Uterus (tissue), 4 donors: Measurements from ENCODE around the gene RABEP2. TPM values are rescaled to one million over a fixed set of nuclear protein-coding genes. Genes with fewer than 3 reads are reported as not detected.
"Not testable (repeated sequence)": the region's sequence is repeated elsewhere in the genome, so short reads cannot be mapped to it uniquely, and the experiment has no call there.

Experiments
- DNase-seq, 2 donors: peaks; one replicate each; pipeline ENCODE4 v3.0.0-alpha.2; 2019 to 2020
- H3K27ac ChIP-seq, 2 donors: fragments of 200-600 bp; sonication (generic); 1 replicate in 1 of 2; 2 replicates in 1 of 2; pipeline ENCODE4 v1.5.1; 2016 to 2018
- H3K27me3 ChIP-seq, 2 donors: fragments of 200-600 bp; sonication (generic); one replicate each; pipeline ENCODE4 v1.5.1; 2018 to 2019; ENCODE audit warnings: control low read depth in 1 of 2
- H3K36me3 ChIP-seq, 2 donors: fragments of 200-600 bp; sonication (generic); one replicate each; pipeline ENCODE4 v1.5.1; 2019; ENCODE audit warnings: control low read depth in 1 of 2
- H3K4me1 ChIP-seq, 2 donors: fragments of 200-600 bp; sonication (generic); one replicate each; pipeline ENCODE4 v1.5.1; 2018 to 2019; ENCODE audit warnings: control low read depth in 1 of 2
- H3K4me3 ChIP-seq, 2 donors: fragments of 200-600 bp; sonication (generic); 1 replicate in 1 of 2; 2 replicates in 1 of 2; pipeline ENCODE4 v1.5.1; 2018 to 2019; ENCODE audit warnings: mild to moderate bottlenecking in 1 of 2
- H3K9me3 ChIP-seq, 2 donors: fragments of 200-600 bp; sonication (generic); one replicate each; pipeline ENCODE4 v1.5.1; 2019; ENCODE audit warnings: control low read depth in 1 of 2
- CTCF ChIP-seq, 4 experiments: fragments of 200-600 bp in 2 of 4; fragments of 450-650 bp in 2 of 4; sonication (generic) in 2 of 4; IDR thresholded peaks; one replicate each; pipeline ENCODE4 v1.5.1; 2016 to 2019; ENCODE audit warnings: antibody characterized with exemption in 4 of 4, mild to moderate bottlenecking in 2 of 4, moderate library complexity in 1 of 4
- POLR2A ChIP-seq, 2 donors: fragments of 450-650 bp; IDR thresholded peaks; one replicate each; pipeline ENCODE4 v1.6.1; 2016; ENCODE audit warnings: antibody characterized with exemption in 2 of 2, mild to moderate bottlenecking in 1 of 2, moderate library complexity in 1 of 2
- intact Hi-C: fragments of 100-400 bp; cut with DNase I; formaldehyde crosslinking; loops from one replicate; pipeline ENCODE4 v1.15.1; 2023; ENCODE audit warnings: low total_unique reads
- total RNA-seq, 4 donors: library from RNA; depleted of rRNA in 3 of 4; stranded (reverse); fragments of >200 nt in 3 of 4; gene quantifications; one replicate each; pipeline versions ENCODE4 v1.1.0 to v1.2.4, GENCODE V29; 2014 to 2023
- donor health status: DM: yes; HTN: yes; CAD: no.

Gene RABEP2
- total RNA-seq, 4 donors from 2014 or later: 4.9 to 41.1 (median 9.3) TPM

- Histone ChIP-seq H3K36me3 (no peaks in the 10 kb centered on the region), H3K27ac (no peak overlapping the region), H3K9me3 (no peaks in the 10 kb centered on the region), H3K27me3 (no peaks in the 10 kb centered on the region), H3K4me3 (no peak overlapping the region), H3K4me1 (no peaks in the 10 kb centered on the region)
- no peak for DNase-seq
- intact Hi-C loops: no loop called here
- TF ChIP-seq CTCF (IDR thresholded peaks at IDR 0.05): no peak
- no peak for TF ChIP-seq POLR2A (IDR thresholded peaks at IDR 0.05)
Measured at GRCh38 chr16:28932339-28933141, 7.5 kb upstream of the RABEP2 start.

- Histone ChIP-seq H3K36me3 (no peaks in the 10 kb centered on the region), H3K4me1 (no peaks in the 10 kb centered on the region), H3K27me3 (no peaks in the 10 kb centered on the region), H3K4me3 (no peak within 1 kb of the TSS), H3K9me3 (no peaks in the 10 kb centered on the region), H3K27ac (no peak within 1 kb of the TSS)
- TF ChIP-seq CTCF (IDR thresholded peaks at IDR 0.05) (no peak), POLR2A (IDR thresholded peaks at IDR 0.05) (no peak)
- no peak for DNase-seq
- intact Hi-C loops: no loop called here
Measured at GRCh38 chr16:28931801-28932225, 6.8 kb upstream of the RABEP2 start, which contains the start of gene CD19. Gene CD19 (plus strand): TSS chr16:28931971. CDS start chr16:28932001, 30 bp downstream.

GRCh38 chr16:28930652-28931051, 5.6 kb upstream of the RABEP2 start:
- H3K9me3 ChIP-seq: no peaks in the 10 kb centered on the region
- H3K27ac ChIP-seq: no peak overlapping the region
- intact Hi-C loops: no loop called here
- H3K36me3 ChIP-seq: no peaks in the 10 kb centered on the region
- no peak overlapping the region for H3K4me3 ChIP-seq
- no peaks in the 10 kb centered on the region for H3K4me1 ChIP-seq
- H3K27me3 ChIP-seq: no peaks in the 10 kb centered on the region
- no peak for TF ChIP-seq CTCF (IDR thresholded peaks at IDR 0.05)
- TF ChIP-seq POLR2A (IDR thresholded peaks at IDR 0.05): no peak
- no peak for DNase-seq

GRCh38 chr16:28930203-28930602, 5.2 kb upstream of the RABEP2 start:
- TF ChIP-seq CTCF (IDR thresholded peaks at IDR 0.05) (no peak), POLR2A (IDR thresholded peaks at IDR 0.05) (no peak)
- H3K27ac ChIP-seq: no peak overlapping the region
- no peak for DNase-seq
- intact Hi-C loops: no loop called here
- H3K9me3 ChIP-seq: no peaks in the 10 kb centered on the region
- no peaks in the 10 kb centered on the region for H3K4me1 ChIP-seq
- H3K36me3 ChIP-seq: no peaks in the 10 kb centered on the region
- H3K4me3 ChIP-seq: no peak overlapping the region
- no peaks in the 10 kb centered on the region for H3K27me3 ChIP-seq

GRCh38 chr16:28927815-28928214, 2.8 kb upstream of the RABEP2 start:
- no peak for DNase-seq
- no peaks in the 10 kb centered on the region for H3K36me3 ChIP-seq
- no peak overlapping the region for H3K4me3 ChIP-seq
- H3K27ac ChIP-seq: no peak overlapping the region
- H3K27me3 ChIP-seq: no peaks in the 10 kb centered on the region
- intact Hi-C loops: loop anchor here (10.0 kb wide), 1 partner anchor 53 kb away; the partner anchor contains the start of gene ATP2A1
- TF ChIP-seq CTCF (IDR thresholded peaks at IDR 0.05): no peak
- no peak for TF ChIP-seq POLR2A (IDR thresholded peaks at IDR 0.05)
- no peaks in the 10 kb centered on the region for H3K9me3 ChIP-seq
- peaks cover 0 to 7% of the 10 kb centered on the region in 2 donors for H3K4me1 ChIP-seq

- not testable (repeated sequence) for H3K4me3 ChIP-seq, H3K27me3 ChIP-seq, H3K9me3 ChIP-seq, H3K36me3 ChIP-seq, H3K4me1 ChIP-seq, DNase-seq
- H3K27ac ChIP-seq: peak overlapping the region in 1 of 2 donors; percentile 89
- intact Hi-C loops: loop anchor here (10.0 kb wide), 1 partner anchor 51 kb away; the partner anchor contains the start of gene ATP2A1
Measured at GRCh38 chr16:28926284-28926683, 1.2 kb upstream of the RABEP2 start.
